OCI-LY7 (cell line): ENCODE results near the gene UMAD1.

Experiments used
- EZH2phosphoT487 ChIP-seq: fragments of 200-600 bp; sonication (generic); IDR thresholded peaks from 2 replicates; pipeline ENCODE4 v1.6.1; 2018; ENCODE audit warnings: low read depth, borderline replicate concordance, mild to moderate bottlenecking, mixed run types, antibody characterized with exemption, low read length, moderate library complexity, mixed read lengths
- TF ChIP-seq, protein P1 (sequence below): fragments of 200-600 bp; sonication (generic); conservative IDR thresholded peaks from 2 replicates; pipeline ENCODE4 v1.5.1; 2014; ENCODE audit warnings: mild to moderate bottlenecking, antibody characterized with exemption, low read length, moderate library complexity, mixed read lengths

DNA sequence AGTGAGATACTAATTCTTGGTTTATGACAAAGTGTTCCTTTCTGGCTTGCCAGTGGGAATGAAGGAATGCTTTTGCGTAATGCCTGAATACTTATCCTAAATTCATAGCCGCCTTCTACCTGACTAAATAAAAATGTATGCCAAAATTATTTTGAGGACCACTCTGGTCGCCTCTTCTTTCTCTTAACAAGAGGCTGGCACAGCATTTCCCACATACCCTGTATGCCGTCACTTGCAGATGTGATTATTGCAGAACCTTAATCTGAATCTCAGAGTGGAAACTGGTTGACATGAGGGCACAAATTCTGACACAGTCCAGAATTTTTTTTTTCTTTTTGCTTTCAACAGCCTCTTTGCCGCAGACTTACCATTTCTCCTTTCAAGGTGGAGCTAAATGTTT is 203.4 kb downstream of the UMAD1 start:
- TF ChIP-seq, protein P1, sequence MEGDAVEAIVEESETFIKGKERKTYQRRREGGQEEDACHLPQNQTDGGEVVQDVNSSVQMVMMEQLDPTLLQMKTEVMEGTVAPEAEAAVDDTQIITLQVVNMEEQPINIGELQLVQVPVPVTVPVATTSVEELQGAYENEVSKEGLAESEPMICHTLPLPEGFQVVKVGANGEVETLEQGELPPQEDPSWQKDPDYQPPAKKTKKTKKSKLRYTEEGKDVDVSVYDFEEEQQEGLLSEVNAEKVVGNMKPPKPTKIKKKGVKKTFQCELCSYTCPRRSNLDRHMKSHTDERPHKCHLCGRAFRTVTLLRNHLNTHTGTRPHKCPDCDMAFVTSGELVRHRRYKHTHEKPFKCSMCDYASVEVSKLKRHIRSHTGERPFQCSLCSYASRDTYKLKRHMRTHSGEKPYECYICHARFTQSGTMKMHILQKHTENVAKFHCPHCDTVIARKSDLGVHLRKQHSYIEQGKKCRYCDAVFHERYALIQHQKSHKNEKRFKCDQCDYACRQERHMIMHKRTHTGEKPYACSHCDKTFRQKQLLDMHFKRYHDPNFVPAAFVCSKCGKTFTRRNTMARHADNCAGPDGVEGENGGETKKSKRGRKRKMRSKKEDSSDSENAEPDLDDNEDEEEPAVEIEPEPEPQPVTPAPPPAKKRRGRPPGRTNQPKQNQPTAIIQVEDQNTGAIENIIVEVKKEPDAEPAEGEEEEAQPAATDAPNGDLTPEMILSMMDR: no peak
- no peak for TF ChIP-seq EZH2phosphoT487
